GM18499 (cell line): Measurements from ENCODE around the gene CRIM1.

Source experiments
- ATAC-seq: cut with Tn5 transposase; IDR thresholded peaks from one replicate; pipeline ENCODE4 v1.9.1; 2021; ENCODE audit warnings: moderate number of reproducible peaks; ENCODE audit not compliant: insufficient read depth, unreplicated experiment

Gene CRIM1

GRCh38 chr2:36369716-36370115 lies 14.1 kb downstream of the CRIM1 start:
- ATAC-seq, result no peak

GRCh38 chr2:36370281-36370680 lies 14.7 kb downstream of the CRIM1 start:
- no peak for ATAC-seq

GRCh38 chr2:36371070-36371874 lies 15.7 kb downstream of the CRIM1 start:
- no peak for ATAC-seq

GRCh38 chr2:36371928-36372391 lies 16.4 kb downstream of the CRIM1 start:
- ATAC-seq, result no peak

- no peak for ATAC-seq
Measured at GRCh38 chr2:36373149-36373926, 17.8 kb downstream of the CRIM1 start.

- ATAC-seq, result no peak
Measured at GRCh38 chr2:36374585-36374984, 19.0 kb downstream of the CRIM1 start.

GRCh38 chr2:36376319-36376765 lies 20.8 kb downstream of the CRIM1 start:
- no peak for ATAC-seq

GRCh38 chr2:36376992-36377738 lies 21.6 kb downstream of the CRIM1 start:
- no peak for ATAC-seq

- ATAC-seq, result no peak
Measured at GRCh38 chr2:36379710-36380448, 24.3 kb downstream of the CRIM1 start.

- ATAC-seq, result no peak
Measured at GRCh38 chr2:36380624-36381481, 25.3 kb downstream of the CRIM1 start.

GRCh38 chr2:36381993-36382392 lies 26.4 kb downstream of the CRIM1 start:
- ATAC-seq, result no peak

- no peak for ATAC-seq
Measured at GRCh38 chr2:36382472-36382871, 26.9 kb downstream of the CRIM1 start.

GRCh38 chr2:36383726-36384125 lies 28.1 kb downstream of the CRIM1 start:
- ATAC-seq, result no peak

- no peak for ATAC-seq
Measured at GRCh38 chr2:36384454-36384853, 28.9 kb downstream of the CRIM1 start.

- no peak for ATAC-seq
Measured at GRCh38 chr2:36385603-36386002, 30.0 kb downstream of the CRIM1 start.

- ATAC-seq, result no peak
Measured at GRCh38 chr2:36387258-36387916, 31.8 kb downstream of the CRIM1 start.

GRCh38 chr2:36388472-36388871 lies 32.9 kb downstream of the CRIM1 start:
- no peak for ATAC-seq

- no peak for ATAC-seq
Measured at GRCh38 chr2:36389091-36389564, 33.5 kb downstream of the CRIM1 start.
